ENCODE data around the gene MEIS1.

The MEIS1 gene

DNA sequence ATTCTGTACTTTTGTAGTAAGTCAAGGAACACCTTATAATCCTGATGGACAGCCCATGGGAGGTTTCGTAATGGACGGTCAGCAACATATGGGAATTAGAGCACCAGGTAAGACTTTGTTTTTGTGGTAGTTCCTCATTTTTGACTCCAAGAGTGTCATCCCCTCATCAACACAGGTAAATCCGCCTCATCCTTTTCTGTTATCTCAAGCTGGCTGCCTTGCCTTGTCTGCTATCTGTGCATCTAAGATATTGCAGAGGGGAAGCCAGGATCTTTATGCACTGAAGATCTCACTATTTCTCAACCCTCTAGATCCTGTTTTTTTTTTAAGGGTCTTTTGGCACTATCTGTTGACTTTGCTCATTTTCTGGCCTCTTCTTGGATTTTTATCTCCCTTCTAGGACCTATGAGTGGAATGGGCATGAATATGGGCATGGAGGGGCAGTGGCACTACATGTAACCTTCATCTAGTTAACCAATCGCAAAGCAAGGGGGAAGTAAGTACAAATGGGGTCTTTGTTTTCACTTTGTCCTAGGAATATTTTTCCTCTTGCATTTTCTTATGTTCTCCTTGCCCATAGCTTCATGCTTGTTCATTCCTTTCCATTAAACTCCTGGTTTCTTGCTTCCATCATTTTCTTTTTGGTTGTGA is 133.8 kb downstream of the MEIS1 start:
- Histone ChIP-seq H4K20me1 (ENCODE audit: insufficient read depth, low read length) (no peaks in the 10 kb centered on the region), H3F3A (ENCODE audit: insufficient read depth, low read length) (no peaks in the 10 kb centered on the region), H3K27me3 (replicated peaks; ENCODE audit: insufficient read depth, low read length) (no peaks in the 10 kb centered on the region), H3K4me3 (ENCODE audit: low read length) (no peak overlapping the region), H3K9me3 (replicated peaks; ENCODE audit: insufficient read depth, low read length) (no peaks in the 10 kb centered on the region), H3K4me1 (ENCODE audit: low read length) (no peaks in the 10 kb centered on the region), H3K4me2 (ENCODE audit: low read depth, low read length) (no peak overlapping the region), H3K79me2 (ENCODE audit: low read length) (no peaks in the 10 kb centered on the region), H2AFZ (ENCODE audit: low read length) (no peak overlapping the region), H3K9me2 (replicated peaks; ENCODE audit: insufficient read depth, low read length) (no peaks in the 10 kb centered on the region), H3K9ac (ENCODE audit: low read length) (no peak overlapping the region), H3K36me3 (replicated peaks; ENCODE audit: insufficient read depth, low read length) (no peaks in the 10 kb centered on the region), H3K27ac (ENCODE audit: low read length) (no peak overlapping the region)
- no peak for TF ChIP-seq CTCF (IDR thresholded peaks at IDR 0.05; ENCODE audit: low read length)
- no peak for TF ChIP-seq EZH2 (optimal IDR thresholded peaks at IDR 0.05; ENCODE audit: low read depth, low read length)
- TF ChIP-seq EZH2phosphoT487 (IDR thresholded peaks at IDR 0.05; ENCODE audit: low read length) = no peak
- DNase-seq = no peak

GRCh38 chr2:66569321-66569851 is 134.5 kb downstream of the MEIS1 start:
- Histone ChIP-seq H3K4me1 (ENCODE audit: low read length) (no peaks in the 10 kb centered on the region), H3K79me2 (ENCODE audit: low read length) (no peaks in the 10 kb centered on the region), H3K36me3 (replicated peaks; ENCODE audit: insufficient read depth, low read length) (no peaks in the 10 kb centered on the region), H3F3A (ENCODE audit: insufficient read depth, low read length) (no peaks in the 10 kb centered on the region), H3K27me3 (replicated peaks; ENCODE audit: insufficient read depth, low read length) (no peaks in the 10 kb centered on the region), H3K9ac (ENCODE audit: low read length) (no peak overlapping the region), H3K9me2 (replicated peaks; ENCODE audit: insufficient read depth, low read length) (no peaks in the 10 kb centered on the region), H4K20me1 (ENCODE audit: insufficient read depth, low read length) (no peaks in the 10 kb centered on the region), H3K9me3 (replicated peaks; ENCODE audit: insufficient read depth, low read length) (no peaks in the 10 kb centered on the region), H3K4me2 (ENCODE audit: low read depth, low read length) (no peak overlapping the region), H3K27ac (ENCODE audit: low read length) (no peak overlapping the region), H2AFZ (ENCODE audit: low read length) (no peak overlapping the region), H3K4me3 (ENCODE audit: low read length) (no peak overlapping the region)
- DNase-seq = no peak
- TF ChIP-seq EZH2phosphoT487 (IDR thresholded peaks at IDR 0.05; ENCODE audit: low read length) = no peak
- no peak for TF ChIP-seq EZH2 (optimal IDR thresholded peaks at IDR 0.05; ENCODE audit: low read depth, low read length)
- TF ChIP-seq CTCF (IDR thresholded peaks at IDR 0.05; ENCODE audit: low read length) = no peak

- no peak overlapping the region for H3K9ac ChIP-seq (ENCODE audit: low read length)
- no peaks in the 10 kb centered on the region for H3K4me1 ChIP-seq (ENCODE audit: low read length)
- no peak overlapping the region for H3K4me2 ChIP-seq (ENCODE audit: low read depth, low read length)
- no peak overlapping the region for H3K27ac ChIP-seq (ENCODE audit: low read length)
- no peaks in the 10 kb centered on the region for H3F3A ChIP-seq (ENCODE audit: insufficient read depth, low read length)
- no peaks in the 10 kb centered on the region for H3K9me2 ChIP-seq (replicated peaks; ENCODE audit: insufficient read depth, low read length)
- H4K20me1 ChIP-seq (ENCODE audit: insufficient read depth, low read length) = no peaks in the 10 kb centered on the region
- no peaks in the 10 kb centered on the region for H3K9me3 ChIP-seq (replicated peaks; ENCODE audit: insufficient read depth, low read length)
- H3K4me3 ChIP-seq (ENCODE audit: low read length) = no peak overlapping the region
- H3K27me3 ChIP-seq (replicated peaks; ENCODE audit: insufficient read depth, low read length) = no peaks in the 10 kb centered on the region
- TF ChIP-seq CTCF (IDR thresholded peaks at IDR 0.05; ENCODE audit: low read length) (no peak), EZH2 (optimal IDR thresholded peaks at IDR 0.05; ENCODE audit: low read depth, low read length) (no peak), EZH2phosphoT487 (IDR thresholded peaks at IDR 0.05; ENCODE audit: low read length) (no peak)
- H2AFZ ChIP-seq (ENCODE audit: low read length) = no peak overlapping the region
- H3K36me3 ChIP-seq (replicated peaks; ENCODE audit: insufficient read depth, low read length) = no peaks in the 10 kb centered on the region
- H3K79me2 ChIP-seq (ENCODE audit: low read length) = no peaks in the 10 kb centered on the region
- DNase-seq = no peak
Measured at GRCh38 chr2:66569974-66570373, 135.0 kb downstream of the MEIS1 start.
